DND-41 (cell line): ENCODE results near the gene OTUD1.

Experiments
- CTCF ChIP-seq: IDR thresholded peaks from 2 replicates; pipeline ENCODE4 v1.5.1; 2012; ENCODE audit warnings: borderline replicate concordance, low read length, moderate library complexity, mild to moderate bottlenecking; ENCODE audit not compliant: poor library complexity, severe bottlenecking; ENCODE audit errors: extremely low read depth
- EZH2 ChIP-seq: IDR thresholded peaks from 3 replicates; pipeline ENCODE4 v1.6.1; 2012; ENCODE audit warnings: borderline replicate concordance, low read depth, mild to moderate bottlenecking, moderate library complexity, low read length, inconsistent platforms; ENCODE audit not compliant: severe bottlenecking

- TF ChIP-seq CTCF (no peak), EZH2 (no peak)
Observed at GRCh38 chr10:23448802-23449570, 10.1 kb downstream of the OTUD1 start.
